Measurements from ENCODE around the gene PHYKPL. TPM values are rescaled to one million over a fixed set of nuclear protein-coding genes. Genes with fewer than 3 reads are reported as not detected.

PHYKPL gene
- total RNA-seq, 1 experiment from 2014 or later: 48.8 TPM

DNA sequence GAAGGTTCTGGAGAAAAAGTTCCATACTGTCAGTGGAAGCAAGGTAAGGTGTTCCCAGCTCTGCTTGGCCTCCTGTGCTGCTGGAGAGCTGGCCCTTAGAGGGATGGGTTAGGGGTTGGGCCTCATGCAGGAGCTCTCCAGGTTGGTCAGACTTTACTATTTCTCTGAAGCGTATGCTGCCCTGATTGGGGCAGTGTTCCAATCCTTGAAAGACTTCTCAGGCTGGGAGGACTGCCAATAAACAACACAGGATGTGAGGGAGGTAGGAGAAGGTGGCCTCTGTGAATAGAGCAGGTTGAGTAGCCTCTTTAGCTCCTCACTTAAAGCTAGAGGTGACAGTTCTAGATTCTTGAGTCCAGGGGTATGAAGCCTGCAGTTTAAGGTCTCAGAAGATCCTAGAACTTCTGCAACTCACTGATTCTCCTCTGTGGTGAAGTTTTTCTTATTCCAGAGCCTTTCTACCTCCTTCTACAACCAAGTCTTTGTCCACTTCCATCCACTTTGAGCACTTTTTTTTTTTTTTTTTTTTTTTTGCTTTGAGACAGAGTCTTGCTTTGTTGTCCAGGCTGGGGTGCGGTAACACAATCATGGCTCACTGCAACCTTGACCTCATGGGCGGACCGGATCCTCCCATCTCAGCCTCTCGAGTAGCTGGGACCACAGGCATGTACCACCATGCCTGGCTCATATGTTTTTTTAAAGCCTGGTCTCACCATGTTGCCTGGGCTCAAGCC is 25.3 kb downstream of the PHYKPL start:
- Histone ChIP-seq H3K18ac (ENCODE audit: insufficient read length, low read depth, low read length) (no peak overlapping the region), H2BK5ac (ENCODE audit: insufficient read length, low read length) (no peak overlapping the region), H2AK5ac (ENCODE audit: insufficient read length, low read length) (no peak overlapping the region), H3K14ac (ENCODE audit: insufficient read depth, low read length) (no peak overlapping the region), H4K8ac (replicated peaks; ENCODE audit: insufficient read length, low read depth, low read length) (no peak overlapping the region), H3K23me2 (ENCODE audit: insufficient read length, low read depth, low read length, poor library complexity, severe bottlenecking) (peaks cover 10% of the 10 kb centered on the region), H2AFZ (ENCODE audit: low read length) (no peak overlapping the region), H3K23ac (ENCODE audit: insufficient read length, low read depth, low read length) (no peak overlapping the region), H4K91ac (ENCODE audit: insufficient read length, low read depth, low read length) (no peak overlapping the region), H3K4me1 (ENCODE audit: insufficient read depth, low read length) (no peaks in the 10 kb centered on the region; the same call in 1 of the 2 replicates), H3K27me3 (ENCODE audit: insufficient read depth, low read length) (no peaks in the 10 kb centered on the region), H3K9me3 (ENCODE audit: control insufficient read depth, low read depth, low read length) (no peaks in the 10 kb centered on the region), H3K9ac (ENCODE audit: extremely low read depth, insufficient read length, low read length) (no peak overlapping the region), H2BK20ac (ENCODE audit: low read depth, low read length, poor library complexity, severe bottlenecking) (no peak overlapping the region), H4K5ac (ENCODE audit: insufficient read length, low read depth, low read length) (no peak overlapping the region), H3K79me1 (ENCODE audit: insufficient read depth, low read depth, low read length, poor library complexity, severe bottlenecking) (peaks cover 9% of the 10 kb centered on the region), H2BK120ac (ENCODE audit: low read depth, low read length, poor library complexity, severe bottlenecking) (no peak overlapping the region), H3K4ac (ENCODE audit: low read depth, low read length) (no peak overlapping the region), H2BK15ac (ENCODE audit: low read depth, low read length) (no peak overlapping the region), H3K79me2 (ENCODE audit: insufficient read depth, low read length) (peaks cover 23% of the 10 kb centered on the region), H3K56ac (ENCODE audit: insufficient read length, low read depth, low read length) (no peak overlapping the region), H3K27ac (ENCODE audit: insufficient read length, low read depth, low read length) (no peak overlapping the region), H3K4me2 (ENCODE audit: insufficient read depth, insufficient read length, low read length) (peak overlapping the region; percentile 19), H2BK12ac (ENCODE audit: insufficient read length, low read depth, low read length) (no peak overlapping the region), H3T11ph (ENCODE audit: low read length) (no peak overlapping the region), H4K20me1 (ENCODE audit: control insufficient read depth, insufficient read depth, insufficient read length) (no peaks in the 10 kb centered on the region)
- peaks cover 13% of the 10 kb centered on the region for H3K27me3 Mint-ChIP-seq (ENCODE audit: low read depth)
- peaks cover 59 to 74% (median 70%) of the 10 kb centered on the region in 3 experiments for H3K36me3 Mint-ChIP-seq (ENCODE audit: insufficient read depth in 1 of 3, low read depth in 3 of 3)
- peak overlapping the region; percentile 75 to 86 for H3K4me3 Mint-ChIP-seq
- TF ChIP-seq, protein P1, sequence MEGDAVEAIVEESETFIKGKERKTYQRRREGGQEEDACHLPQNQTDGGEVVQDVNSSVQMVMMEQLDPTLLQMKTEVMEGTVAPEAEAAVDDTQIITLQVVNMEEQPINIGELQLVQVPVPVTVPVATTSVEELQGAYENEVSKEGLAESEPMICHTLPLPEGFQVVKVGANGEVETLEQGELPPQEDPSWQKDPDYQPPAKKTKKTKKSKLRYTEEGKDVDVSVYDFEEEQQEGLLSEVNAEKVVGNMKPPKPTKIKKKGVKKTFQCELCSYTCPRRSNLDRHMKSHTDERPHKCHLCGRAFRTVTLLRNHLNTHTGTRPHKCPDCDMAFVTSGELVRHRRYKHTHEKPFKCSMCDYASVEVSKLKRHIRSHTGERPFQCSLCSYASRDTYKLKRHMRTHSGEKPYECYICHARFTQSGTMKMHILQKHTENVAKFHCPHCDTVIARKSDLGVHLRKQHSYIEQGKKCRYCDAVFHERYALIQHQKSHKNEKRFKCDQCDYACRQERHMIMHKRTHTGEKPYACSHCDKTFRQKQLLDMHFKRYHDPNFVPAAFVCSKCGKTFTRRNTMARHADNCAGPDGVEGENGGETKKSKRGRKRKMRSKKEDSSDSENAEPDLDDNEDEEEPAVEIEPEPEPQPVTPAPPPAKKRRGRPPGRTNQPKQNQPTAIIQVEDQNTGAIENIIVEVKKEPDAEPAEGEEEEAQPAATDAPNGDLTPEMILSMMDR (conservative IDR thresholded peaks at IDR 0.05): no peak
- peaks cover 2% of the 10 kb centered on the region in 2 experiments; a peak in 3 of 5 replicates for H3K9me3 Mint-ChIP-seq
- no peak for DNase-seq
- peak overlapping the region; percentile 46 to 91 (median 64); a peak in 4 of 7 replicates for H3K27ac Mint-ChIP-seq
- peaks cover 14 to 34% of the 10 kb centered on the region in 2 experiments for H3K4me1 Mint-ChIP-seq
- no CpG with 5 or more reads among the region's 5 CpGs for WGBS (ENCODE audit: extremely low coverage, insufficient read length, low lambda C conversion rate)
